GM19238 (cell line): ENCODE data around the gene ATP6V0A1.
"Not testable (repeated sequence)": the region's sequence is repeated elsewhere in the genome, so short reads cannot be mapped to it uniquely, and the experiment has no call there.

Experiments used
- DNase-seq: peaks from one replicate; pipeline ENCODE4 v3.0.0; 2011; ENCODE audit warnings: low spot score; ENCODE audit not compliant: insufficient read length

ATP6V0A1 gene

GRCh38 chr17:42436391-42436790, 22.3 kb upstream of the ATP6V0A1 start:
- no peak for DNase-seq

GRCh38 chr17:42438600-42439567, 19.8 kb upstream of the ATP6V0A1 start:
- no peak for DNase-seq

- DNase-seq = no peak
These were observed 17.1 kb upstream of the ATP6V0A1 start for GRCh38 chr17:42441371-42442195.

GRCh38 chr17:42442196-42442565, 16.5 kb upstream of the ATP6V0A1 start:
- DNase-seq = no peak

GRCh38 chr17:42449176-42449575, 9.5 kb upstream of the ATP6V0A1 start:
- not testable (repeated sequence) for DNase-seq

GRCh38 chr17:42449838-42450237, 8.8 kb upstream of the ATP6V0A1 start:
- not testable (repeated sequence) for DNase-seq

- not testable (repeated sequence) for DNase-seq
These were observed 7.4 kb upstream of the ATP6V0A1 start for GRCh38 chr17:42451270-42451669.

GRCh38 chr17:42453439-42453838, 5.2 kb upstream of the ATP6V0A1 start:
- no peak for DNase-seq

GRCh38 chr17:42454987-42455386, 3.7 kb upstream of the ATP6V0A1 start:
- DNase-seq = not testable (repeated sequence)

GRCh38 chr17:42456223-42457106, 2.2 kb upstream of the ATP6V0A1 start:
- DNase-seq = peak; percentile 10

GRCh38 chr17:42457107-42457792, 1.4 kb upstream of the ATP6V0A1 start:
- DNase-seq = no peak

- DNase-seq = no peak
These were observed 650 bp downstream of the ATP6V0A1 start for GRCh38 chr17:42459256-42459800.

GRCh38 chr17:42459801-42460281, 1.2 kb downstream of the ATP6V0A1 start:
- peak; percentile 26 for DNase-seq

- no peak for DNase-seq
These were observed 1.7 kb downstream of the ATP6V0A1 start for GRCh38 chr17:42460371-42460770.

- no peak for DNase-seq
These were observed 5.3 kb downstream of the ATP6V0A1 start for GRCh38 chr17:42463976-42464400.

GRCh38 chr17:42467889-42468288, 9.2 kb downstream of the ATP6V0A1 start:
- DNase-seq = no peak

- DNase-seq = no peak
These were observed 14.2 kb downstream of the ATP6V0A1 start for GRCh38 chr17:42472709-42473521.

GRCh38 chr17:42474276-42474675, 15.6 kb downstream of the ATP6V0A1 start:
- DNase-seq = no peak

GRCh38 chr17:42475121-42475520, 16.4 kb downstream of the ATP6V0A1 start:
- DNase-seq = no peak
